HL-60/S4 (cell line): ENCODE results near the gene RRAS2.
"Not testable (repeated sequence)": the region's sequence is repeated elsewhere in the genome, so short reads cannot be mapped to it uniquely, and the experiment has no call there.

Source experiments
- in situ Hi-C: fragments of 300-500 bp; cut with MboI; formaldehyde crosslinking; loops from 2 replicates; pipeline ENCODE4 v1.14.3; 2022; ENCODE audit warnings: low sequenced_read_pairs

The RRAS2 gene

DNA sequence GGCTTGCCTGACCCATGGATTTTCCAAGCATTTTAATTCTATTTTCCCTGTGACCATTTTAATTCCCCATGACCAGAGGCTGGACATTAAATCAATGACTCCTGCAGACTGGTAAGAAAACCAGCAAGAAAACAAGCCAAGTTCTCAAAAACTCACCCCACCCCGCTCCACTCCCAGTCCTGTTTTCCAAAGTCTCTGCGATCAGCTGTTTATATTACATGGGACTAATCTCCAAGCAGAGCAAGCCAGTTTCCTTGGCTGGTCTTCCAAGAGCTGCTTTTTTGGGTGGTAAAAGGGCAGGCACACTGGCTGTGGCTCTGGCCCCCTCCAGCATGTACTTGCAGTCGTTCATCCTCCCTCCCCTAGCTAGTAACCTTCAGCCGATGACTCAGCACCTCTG is 97.9 kb downstream of the RRAS2 start:
- in situ Hi-C loops, result no loop called here

DNA sequence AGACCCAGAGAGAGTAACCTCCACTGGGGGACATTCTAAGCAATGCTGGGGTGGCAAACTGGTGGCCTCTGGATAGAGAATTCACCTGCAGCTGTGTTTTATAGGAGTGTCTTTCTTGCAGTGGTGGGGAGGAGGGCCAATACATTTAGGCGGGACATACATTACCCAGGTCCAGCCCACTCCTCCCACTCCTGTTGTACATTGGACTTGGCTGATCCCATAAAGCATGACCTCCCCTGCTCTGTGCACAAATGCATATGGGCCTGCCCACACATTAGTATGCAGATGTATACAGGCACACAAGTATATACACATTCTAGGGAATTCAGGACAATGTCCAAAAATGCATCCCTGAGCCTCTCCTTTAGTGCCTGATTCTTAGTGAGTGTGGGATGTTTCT is 99.1 kb downstream of the RRAS2 start:
- in situ Hi-C loops, result no loop called here

DNA sequence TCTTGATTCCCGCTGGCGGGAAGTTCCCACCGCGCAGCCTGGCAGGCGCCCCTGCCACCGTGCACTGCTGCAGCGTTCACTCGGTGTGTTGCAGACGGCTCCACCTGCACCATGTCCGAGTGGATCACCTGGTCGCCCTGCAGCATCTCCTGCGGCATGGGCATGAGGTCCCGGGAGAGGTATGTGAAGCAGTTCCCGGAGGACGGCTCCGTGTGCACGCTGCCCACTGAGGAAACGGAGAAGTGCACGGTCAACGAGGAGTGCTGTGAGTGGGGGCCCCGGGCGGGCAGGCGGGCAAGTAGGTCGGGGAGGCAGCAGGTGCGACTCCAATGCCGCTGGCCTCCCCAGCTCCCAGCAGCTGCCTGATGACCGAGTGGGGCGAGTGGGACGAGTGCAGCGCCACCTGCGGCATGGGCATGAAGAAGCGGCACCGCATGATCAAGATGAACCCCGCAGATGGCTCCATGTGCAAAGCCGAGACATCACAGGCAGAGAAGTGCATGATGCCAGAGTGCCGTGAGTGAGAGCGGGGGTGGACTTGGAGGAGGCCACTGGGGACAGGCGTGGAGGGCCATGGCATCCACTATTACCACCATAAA is 99.7 kb downstream of the RRAS2 start:
- in situ Hi-C loops, result no loop called here

DNA sequence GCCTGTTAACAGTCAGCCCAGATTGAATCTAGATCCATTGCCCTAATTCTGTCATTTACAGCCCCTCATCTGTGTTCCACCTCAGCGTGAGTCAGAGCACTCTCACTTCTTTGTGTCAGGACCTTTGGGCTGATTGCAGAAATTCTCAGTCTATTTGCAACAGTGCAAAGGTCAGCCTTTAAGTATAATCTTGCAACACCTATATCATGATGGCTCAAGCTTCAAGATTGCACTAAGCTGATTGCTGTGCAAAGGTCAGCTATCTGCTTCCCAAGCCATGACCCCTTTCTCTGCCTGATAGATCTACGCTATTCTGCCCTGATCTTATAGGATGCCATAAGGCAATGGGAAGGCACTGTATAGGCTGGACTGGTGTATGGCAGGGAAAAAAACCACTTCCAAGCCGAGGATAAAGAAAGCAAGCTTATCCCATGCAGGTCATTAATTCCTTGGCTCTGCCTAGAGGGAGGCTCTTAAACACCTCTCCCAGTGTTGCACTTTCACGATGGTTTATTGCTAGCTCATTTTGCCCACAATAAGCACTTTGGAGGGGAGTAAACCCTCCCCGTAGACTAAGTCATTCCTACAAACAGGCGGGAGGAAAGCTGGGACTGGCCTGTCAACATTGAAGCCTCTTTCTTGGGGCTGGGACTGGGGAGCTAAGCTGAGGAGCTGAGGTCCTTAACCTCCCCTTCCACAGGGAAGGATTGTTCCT is 100.6 kb downstream of the RRAS2 start:
- in situ Hi-C loops, result no loop called here

DNA sequence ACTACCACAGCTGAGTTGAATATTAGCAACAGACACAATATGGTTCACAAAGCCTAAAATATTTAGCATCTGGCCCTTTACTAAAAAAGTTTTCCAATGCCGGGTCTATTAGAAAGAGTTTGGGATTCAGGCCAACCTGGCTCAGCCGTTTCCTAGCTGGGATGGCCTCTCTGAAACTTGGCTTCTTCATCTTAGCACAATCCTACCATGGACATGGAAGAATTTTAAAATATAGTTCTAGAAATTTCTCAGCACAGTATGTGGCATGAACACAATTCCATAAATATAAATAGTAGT is 103.8 kb downstream of the RRAS2 start:
- in situ Hi-C loops, result no loop called here

DNA sequence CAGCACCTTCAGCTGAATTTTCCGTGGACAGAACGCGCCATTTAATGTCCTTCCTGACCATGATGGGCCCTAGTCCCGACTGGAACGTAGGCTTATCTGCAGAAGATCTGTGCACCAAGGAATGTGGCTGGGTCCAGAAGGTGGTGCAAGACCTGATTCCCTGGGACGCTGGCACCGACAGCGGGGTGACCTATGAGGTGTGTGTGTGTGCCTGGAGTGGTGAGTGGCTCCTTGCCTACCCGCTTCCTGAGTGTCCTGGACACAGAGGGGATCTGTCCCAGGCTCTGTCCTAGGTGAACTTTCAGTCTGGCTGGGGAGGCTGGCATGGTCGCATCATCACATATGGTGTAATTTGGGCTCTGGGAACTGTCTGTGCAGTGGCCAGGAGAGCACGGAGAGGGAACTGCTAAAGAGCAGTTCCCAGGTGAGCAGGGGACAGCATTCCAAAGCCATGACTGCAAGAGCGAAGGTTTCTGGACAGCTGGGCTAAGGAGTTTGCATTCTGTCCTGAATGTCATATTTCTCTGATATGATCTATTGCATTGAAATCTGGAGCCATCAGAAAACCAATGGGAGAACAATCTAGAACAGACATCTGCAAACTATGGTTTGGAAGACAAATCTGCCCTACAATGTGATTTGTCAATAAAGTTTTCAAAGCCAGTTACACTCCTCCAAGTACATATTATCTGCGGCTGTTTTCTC is 104.3 kb downstream of the RRAS2 start:
- in situ Hi-C loops, result no loop called here

GRCh38 chr11:14253840-14254239 is 105.1 kb downstream of the RRAS2 start:
- in situ Hi-C loops, result no loop called here

DNA sequence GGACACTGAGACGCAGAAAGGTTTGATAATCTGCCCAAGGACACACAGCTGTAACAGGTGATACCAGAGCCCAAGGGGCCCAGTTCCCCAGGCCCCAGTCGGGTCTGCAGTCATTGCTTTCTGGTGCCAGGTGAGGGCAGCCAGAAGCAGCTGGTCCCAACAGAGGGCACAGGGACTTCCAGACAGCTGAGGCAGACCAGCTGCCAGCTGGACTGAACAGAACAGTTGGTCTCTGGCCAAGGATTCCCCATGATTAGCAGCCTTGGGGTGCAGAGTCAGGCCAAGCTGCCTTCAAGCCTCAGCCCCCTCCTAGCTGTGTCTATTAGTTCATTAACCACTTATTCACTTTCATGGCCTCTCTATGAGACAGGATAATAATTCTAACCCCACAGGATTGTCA is 105.6 kb downstream of the RRAS2 start:
- in situ Hi-C loops, result no loop called here

- in situ Hi-C loops, result not testable (repeated sequence)
Observed at GRCh38 chr11:14252501-14252900, 106.5 kb downstream of the RRAS2 start.

DNA sequence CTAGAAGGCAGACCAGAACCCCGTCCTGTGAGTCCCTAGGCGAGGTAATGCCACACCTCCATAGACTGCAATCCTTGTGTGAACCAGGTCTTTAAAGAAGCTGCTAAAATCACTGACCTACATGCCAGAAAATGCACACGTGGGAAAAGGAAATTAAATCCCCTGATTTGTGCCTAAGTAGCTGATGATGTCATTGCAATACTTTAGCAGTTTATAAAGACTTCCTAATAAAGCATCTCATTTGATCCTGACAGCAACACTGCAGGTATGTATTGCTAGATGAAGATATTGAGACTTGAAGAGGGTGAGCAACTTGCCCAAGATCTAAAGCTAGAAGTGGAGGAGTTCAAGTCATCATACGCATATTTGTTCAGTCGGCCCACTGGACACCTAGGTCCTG is 107.2 kb downstream of the RRAS2 start:
- in situ Hi-C loops, result no loop called here

GRCh38 chr11:14249121-14249963 is 109.6 kb downstream of the RRAS2 start:
- in situ Hi-C loops, result loop anchor here (25.0 kb wide), 1 partner anchor 112 kb away; no protein-coding TSS in a partner anchor

DNA sequence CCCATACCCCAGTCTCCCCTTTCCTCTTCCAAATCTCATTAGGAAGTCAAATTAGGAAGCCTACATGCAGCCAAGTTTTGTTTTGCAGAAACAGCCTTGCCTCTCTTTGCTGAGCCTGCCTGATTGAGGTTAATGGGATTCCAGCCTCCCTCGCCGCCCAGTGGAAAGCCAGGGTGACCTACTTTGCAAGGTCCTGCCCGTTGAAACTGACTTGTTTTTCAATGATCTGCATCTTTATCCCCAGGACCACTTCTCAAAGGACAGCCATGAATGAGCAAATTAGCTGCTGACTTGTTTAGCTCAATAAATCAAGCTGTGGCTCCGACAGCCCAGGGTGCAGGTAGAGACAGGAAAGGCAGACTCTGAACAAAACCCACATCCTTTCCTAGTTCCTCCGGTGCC is 110.4 kb downstream of the RRAS2 start:
- in situ Hi-C loops, result loop anchor here (25.0 kb wide), 1 partner anchor 111 kb away; no protein-coding TSS in a partner anchor

DNA sequence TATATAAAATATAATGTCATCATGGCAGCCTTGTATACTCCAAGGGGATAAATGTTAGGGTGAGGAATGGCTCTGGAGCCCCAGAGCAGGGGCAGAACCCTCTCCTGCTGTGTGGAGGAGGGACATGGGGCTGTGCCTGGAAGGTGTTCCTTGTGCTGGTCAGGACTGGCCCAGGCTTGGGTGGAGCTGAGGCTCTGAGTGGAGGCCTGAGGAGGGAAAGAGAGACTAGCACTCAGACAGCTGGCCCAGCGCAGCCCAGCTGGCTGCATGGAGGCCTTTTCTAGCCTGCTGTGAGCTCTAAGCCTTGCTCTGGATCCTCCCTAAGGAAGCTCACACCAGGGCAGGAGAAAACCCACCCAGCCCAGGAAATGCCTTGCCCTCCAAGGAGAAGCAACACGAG is 113.5 kb downstream of the RRAS2 start:
- in situ Hi-C loops, result loop anchor here (25.0 kb wide), 1 partner anchor 108 kb away; no protein-coding TSS in a partner anchor

GRCh38 chr11:14244926-14245325 is 114.1 kb downstream of the RRAS2 start:
- in situ Hi-C loops, result loop anchor here (25.0 kb wide), 1 partner anchor 108 kb away; no protein-coding TSS in a partner anchor

GRCh38 chr11:14242733-14243132 is 116.2 kb downstream of the RRAS2 start:
- in situ Hi-C loops, result loop anchor here (25.0 kb wide), 1 partner anchor 105 kb away; no protein-coding TSS in a partner anchor

DNA sequence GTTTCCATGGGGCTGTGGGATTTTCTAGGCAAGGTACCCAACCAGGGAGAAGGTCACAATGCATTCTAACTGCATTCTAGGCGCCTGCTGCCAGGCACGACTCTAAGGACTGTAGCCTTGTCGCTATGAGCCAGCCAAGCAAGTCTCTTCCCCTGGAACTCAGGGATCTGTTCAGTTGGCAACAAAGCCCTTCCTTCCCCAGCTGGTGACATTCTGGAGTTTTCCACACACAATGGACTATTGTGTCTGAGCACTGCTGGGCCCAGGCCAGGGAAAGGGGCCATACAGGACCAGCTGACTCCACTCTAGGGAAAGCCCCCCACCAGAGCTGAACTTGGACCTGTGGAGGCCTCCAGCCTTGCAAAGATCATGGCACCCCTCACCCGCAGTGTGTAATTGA is 116.8 kb downstream of the RRAS2 start:
- in situ Hi-C loops, result loop anchor here (25.0 kb wide), 1 partner anchor 105 kb away; no protein-coding TSS in a partner anchor

GRCh38 chr11:14240951-14241350 is 118.0 kb downstream of the RRAS2 start:
- in situ Hi-C loops, result loop anchor here (25.0 kb wide), 1 partner anchor 104 kb away; no protein-coding TSS in a partner anchor

- in situ Hi-C loops, result loop anchor here (25.0 kb wide), 1 partner anchor 103 kb away; no protein-coding TSS in a partner anchor
Observed at GRCh38 chr11:14240221-14240620, 118.8 kb downstream of the RRAS2 start.

DNA sequence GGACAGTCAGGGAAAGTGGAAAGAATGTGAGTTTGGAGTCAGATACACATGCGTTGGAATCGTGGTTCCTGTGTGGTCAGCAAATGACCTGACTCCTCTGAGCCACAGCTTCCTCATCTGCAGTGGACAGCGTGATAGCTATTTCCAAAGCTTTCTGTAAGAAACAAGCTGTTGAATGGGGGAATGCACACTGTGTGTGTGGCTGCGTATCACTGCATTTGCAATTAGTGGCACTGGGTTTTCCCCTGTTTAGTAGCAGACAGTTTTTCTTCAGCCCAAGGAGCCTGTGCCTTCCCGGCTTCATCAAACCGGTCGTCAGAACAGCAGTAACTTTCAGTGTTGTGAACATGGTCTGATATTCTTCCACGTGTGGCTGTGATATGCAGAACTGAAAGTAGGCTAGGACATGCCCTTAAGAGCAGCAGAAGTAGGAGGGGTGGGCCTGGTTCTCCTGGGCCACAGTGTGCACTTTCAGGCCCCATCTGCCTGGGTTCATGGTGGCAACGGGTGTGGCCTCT is 121.5 kb downstream of the RRAS2 start:
- in situ Hi-C loops, result loop anchor here (25.0 kb wide), 1 partner anchor 100 kb away; no protein-coding TSS in a partner anchor

GRCh38 chr11:14235701-14236100 is 123.3 kb downstream of the RRAS2 start:
- in situ Hi-C loops, result loop anchor here (25.0 kb wide), 1 partner anchor 98 kb away; no protein-coding TSS in a partner anchor
